Measurements from ENCODE around the gene TUBB3. TPM values are rescaled to one million over a fixed set of nuclear protein-coding genes. Genes with fewer than 3 reads are reported as not detected.

TUBB3 gene
- total and polyA plus RNA-seq, 2 of the 4 experiments (the other 2 are of a cell fraction) = 311 to 410 TPM

DNA sequence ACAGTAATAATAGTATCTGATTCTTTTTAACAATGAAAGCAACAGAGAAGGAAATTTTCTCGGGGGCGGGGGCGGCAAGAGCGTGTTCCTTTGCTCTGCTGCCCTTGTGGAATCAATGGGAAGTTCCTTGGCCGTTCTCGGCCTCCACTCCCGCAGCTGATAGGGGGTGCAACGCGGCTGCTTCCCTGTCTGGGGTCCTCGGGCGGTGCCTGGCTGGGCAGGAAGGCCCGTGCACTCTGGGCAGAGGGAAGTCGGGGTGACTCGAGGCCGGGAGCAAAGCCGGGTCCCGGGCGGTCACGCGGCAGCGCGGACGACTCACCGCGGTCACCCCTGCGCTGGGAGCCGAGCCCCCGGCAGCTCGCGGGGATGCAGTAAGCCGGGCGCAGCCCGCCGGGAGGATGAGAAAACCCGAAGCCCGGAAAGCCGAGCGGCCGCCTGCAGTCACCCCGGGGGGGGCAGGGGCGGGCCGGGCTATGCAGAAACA is 2.5 kb downstream of the TUBB3 start:
- Histone ChIP-seq H3K9ac (ENCODE audit: low read depth, low read length) (peak overlapping the region; percentile 28; the same call in 1 of the 2 replicates), H3K9me3 (ENCODE audit: control insufficient read depth, insufficient read depth, low read length) (no peaks in the 10 kb centered on the region), H2BK20ac (ENCODE audit: low read depth, low read length) (no peak overlapping the region), H3K4me2 (ENCODE audit: low read depth, low read length) (peak overlapping the region; percentile 83), H3K27ac (ENCODE audit: insufficient read depth, low read length) (no peak overlapping the region), H3K36me3 (ENCODE audit: control insufficient read depth, insufficient read depth, low read length) (peaks cover 12% of the 10 kb centered on the region; the same call in 1 of the 2 replicates), H2AK9ac (replicated peaks; ENCODE audit: low read depth, low read length, poor library complexity) (peak overlapping the region; percentile 44), H4K91ac (ENCODE audit: insufficient read depth, low read depth, low read length) (no peak overlapping the region), H3K14ac (replicated peaks; ENCODE audit: low read depth, low read length) (no peak overlapping the region), H3K4me3 (ENCODE audit: insufficient read depth, low read depth, low read length) (peak overlapping the region; percentile 47), H3K56ac (ENCODE audit: extremely low read depth, insufficient read depth, low read length) (no peak overlapping the region), H2AK5ac (ENCODE audit: low read depth, low read length) (no peak overlapping the region), H3K18ac (ENCODE audit: low read depth, low read length) (no peak overlapping the region), H2BK15ac (ENCODE audit: low read depth, low read length) (no peak overlapping the region), H4K20me1 (ENCODE audit: insufficient read depth, low read length) (peaks cover 55% of the 10 kb centered on the region), H3K4me1 (ENCODE audit: control insufficient read depth, insufficient read depth, low read length) (peaks cover 9% of the 10 kb centered on the region), H3K27me3 (ENCODE audit: control insufficient read depth, insufficient read depth, low read length) (no peaks in the 10 kb centered on the region), H4K8ac (ENCODE audit: low read depth in 2 of 2, low read length in 2 of 2) (no peak overlapping the region), H4K5ac (ENCODE audit: low read depth, low read length) (no peak overlapping the region), H2BK120ac (ENCODE audit: low read depth, low read length) (no peak overlapping the region), H3K79me1 (ENCODE audit: low read depth in 1 of 2, low read length in 2 of 2) (peaks cover 17 to 66% of the 10 kb centered on the region in 2 experiments), H3K23ac (ENCODE audit: low read depth, low read length) (no peak overlapping the region), H2AFZ (replicated peaks; ENCODE audit: low read length, poor library complexity) (peak overlapping the region; percentile 74), H3K4ac (ENCODE audit: low read depth, low read length) (no peak overlapping the region), H3K9me1 (ENCODE audit: insufficient read depth, low read length) (peaks cover 7% of the 10 kb centered on the region; the same call in 1 of the 2 replicates), H2BK5ac (ENCODE audit: low read depth, low read length, poor library complexity, severe bottlenecking) (no peak overlapping the region)
- POLR2A ChIA-PET (ENCODE audit: unreplicated experiment) = interaction anchor here (0.6 kb wide), 1 partner anchor 27 kb away, joined by 3 read pairs; no protein-coding TSS in a partner anchor
- no peak for TF ChIP-seq ELK1 (IDR thresholded peaks at IDR 0.05; ENCODE audit: borderline replicate concordance, low read depth, low read length)
- TF ChIP-seq USF2 (IDR thresholded peaks at IDR 0.05; ENCODE audit: low read depth, low read length) = 0 out of 2 replicates have a peak, but pooled peaks have one; percentile 15
- TF ChIP-seq MAZ (IDR thresholded peaks at IDR 0.05; ENCODE audit: borderline replicate concordance, low read depth, low read length) = peak; percentile 7; the same call in 1 of the 2 replicates
- CTCF ChIA-PET = no interaction called here
- dilution Hi-C loops (cut with HindIII; ENCODE audit: low sequenced_read_pairs, unreplicated experiment) = no loop called here
- DNase-seq (no peak), ATAC-seq (ENCODE audit: low read depth) (peak; percentile 0)
- intact Hi-C loops (cut with micrococcal nuclease) = loop anchor here (2.0 to 10.0 kb wide), 2 partner anchors 23 to 99 kb away; partner anchors contain the start of gene DEF8
- 0% methylated on average over 14 of the region's 42 CpGs; no CpG with 5 or more reads in 1 of the 2 experiments for WGBS, 2 experiments (ENCODE audit: extremely low coverage in 2 of 2, insufficient read length in 1 of 2)
- in situ Hi-C loops (cut with MboI; ENCODE audit: low sequenced_read_pairs) = no loop called here
- no TSS peak for BruUV-seq (replicated peaks)

Measured in IMR-90 (cell line).